HG03521 (cell line): ENCODE data around the gene RALGAPB.
"Not testable (repeated sequence)": the region's sequence is repeated elsewhere in the genome, so short reads cannot be mapped to it uniquely, and the experiment has no call there.

Experiments
- ATAC-seq: cut with Tn5 transposase; IDR thresholded peaks from one replicate; pipeline ENCODE4 v1.9.1; 2021; ENCODE audit warnings: mild to moderate bottlenecking, moderate library complexity; ENCODE audit not compliant: unreplicated experiment

Gene RALGAPB

GRCh38 chr20:38446441-38447209 lies 26.0 kb upstream of the RALGAPB start:
- peak; percentile 75 for ATAC-seq

DNA sequence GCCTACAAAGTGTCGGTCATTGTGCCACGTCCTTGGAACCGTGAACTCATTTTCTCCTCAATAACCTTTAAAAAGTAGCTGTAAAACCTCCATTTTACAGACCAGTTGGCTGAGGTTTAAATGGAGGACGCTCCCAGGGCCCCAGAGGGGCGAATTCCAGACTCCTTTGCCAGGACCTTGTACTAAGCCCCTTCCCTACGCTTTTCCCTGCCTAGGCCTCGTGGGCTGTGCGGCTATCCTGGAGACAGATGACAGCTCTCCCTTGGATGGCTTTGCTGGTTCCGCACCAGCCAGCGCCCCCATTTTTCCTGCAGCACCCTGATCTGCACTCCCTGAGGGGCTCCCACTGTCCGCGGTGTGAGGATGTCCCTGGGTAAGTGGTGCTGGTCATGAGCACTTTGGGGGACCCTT lies 25.4 kb upstream of the RALGAPB start:
- ATAC-seq = no peak

- no peak for ATAC-seq
Measured at GRCh38 chr20:38447931-38448675, 24.5 kb upstream of the RALGAPB start.

DNA sequence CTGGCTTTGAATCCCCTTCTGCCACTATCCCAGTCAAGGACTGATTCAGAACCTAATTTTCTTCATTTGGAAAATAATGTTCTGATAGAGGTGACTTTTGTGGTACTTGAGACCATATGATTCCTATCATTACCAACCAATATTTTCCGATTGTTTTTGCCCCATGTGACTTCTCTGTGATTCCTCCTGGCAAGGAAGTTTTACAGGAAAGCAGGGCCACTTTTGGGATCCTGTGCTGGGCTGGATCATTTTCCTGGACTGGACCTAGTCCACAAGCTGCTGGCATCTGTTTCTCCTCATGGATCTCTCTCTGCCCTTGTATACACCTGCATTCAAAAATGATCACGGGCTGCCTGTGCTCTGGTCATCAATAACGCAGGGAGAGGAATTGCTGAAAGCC lies 23.6 kb upstream of the RALGAPB start:
- ATAC-seq = no peak

DNA sequence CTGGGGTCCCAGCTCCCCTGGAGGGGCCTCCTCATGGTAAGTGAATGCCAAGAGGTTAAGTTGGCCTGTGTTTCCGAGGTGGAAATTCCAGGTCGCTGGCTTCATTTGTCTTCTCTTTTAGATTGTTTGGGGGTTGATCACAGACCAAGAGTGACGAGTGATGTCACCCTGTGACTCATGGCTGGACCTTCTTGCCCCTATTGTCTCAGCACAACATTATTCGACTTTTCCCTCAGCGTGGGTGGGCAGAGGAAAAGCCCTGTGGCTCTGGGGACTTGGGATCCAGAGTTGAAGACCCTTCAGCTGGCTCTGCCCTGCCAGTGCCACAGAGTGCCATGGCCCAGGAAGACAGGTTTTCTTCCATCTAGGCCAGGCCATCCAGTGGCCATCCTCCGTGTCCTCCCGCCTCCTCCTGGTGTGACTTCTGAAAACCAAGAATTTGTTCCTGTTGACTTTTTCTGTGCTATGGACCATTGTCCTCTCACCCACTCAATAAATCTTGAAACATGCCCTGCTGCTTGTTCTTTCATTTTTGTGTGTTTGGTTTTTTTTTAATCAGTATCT lies 22.1 kb upstream of the RALGAPB start:
- ATAC-seq = no peak

DNA sequence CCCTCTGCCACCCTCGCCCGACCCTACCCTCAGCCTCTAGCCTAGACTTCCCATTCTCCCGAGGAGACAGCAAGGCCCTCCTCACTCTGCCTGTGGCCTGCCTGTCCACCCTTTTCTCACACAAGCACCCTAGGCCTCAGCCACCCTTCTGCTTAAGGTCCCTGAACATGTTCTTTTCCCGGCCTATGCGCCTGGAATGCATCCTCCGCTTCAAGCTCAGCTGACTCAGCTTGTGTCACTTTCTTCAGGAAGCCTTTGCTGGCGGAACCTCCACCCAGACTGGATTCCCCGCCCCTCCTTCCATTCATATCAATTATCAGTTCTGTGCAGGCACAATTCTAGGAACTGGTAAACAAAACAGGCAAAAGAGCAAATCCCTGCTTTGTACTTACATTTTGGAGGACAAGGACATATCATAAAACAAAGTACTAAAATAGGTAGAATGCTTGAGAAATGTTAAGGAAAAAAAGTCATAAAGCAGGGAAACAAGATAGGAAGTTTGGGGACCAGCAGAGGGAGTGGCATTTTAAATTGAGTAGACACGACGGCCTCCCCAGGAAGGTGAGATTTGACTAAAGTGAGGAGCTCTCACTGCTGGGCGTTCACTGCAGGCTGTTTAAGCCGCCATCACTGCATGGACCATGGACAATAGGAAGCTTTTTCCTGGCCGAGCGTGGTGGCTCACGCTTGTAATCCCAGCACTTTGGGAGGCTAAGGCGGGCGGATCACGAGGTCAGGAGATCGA lies 19.6 kb upstream of the RALGAPB start:
- ATAC-seq = no peak

DNA sequence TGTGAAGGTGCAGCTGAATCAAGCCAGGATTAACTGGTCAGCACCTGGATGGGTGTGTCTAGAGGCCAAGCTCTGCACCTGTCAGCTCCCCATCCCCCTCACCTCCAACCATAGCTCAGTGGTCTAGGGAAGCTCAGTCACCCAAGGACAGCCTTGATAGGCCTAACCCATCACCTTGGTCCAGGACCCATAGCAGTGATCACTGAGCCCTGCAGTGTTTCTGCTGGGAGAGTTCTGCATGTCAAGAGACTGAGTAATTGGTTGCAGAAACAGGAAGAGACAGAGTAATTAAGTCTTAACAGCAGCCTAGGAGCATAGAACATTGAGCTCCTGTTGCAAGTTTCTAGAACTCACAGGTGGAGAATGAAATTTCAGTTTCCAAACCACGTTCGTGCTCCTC lies 18.7 kb upstream of the RALGAPB start:
- no peak for ATAC-seq

- no peak for ATAC-seq
Measured at GRCh38 chr20:38454556-38455473, 17.8 kb upstream of the RALGAPB start.

GRCh38 chr20:38458314-38458713 lies 14.3 kb upstream of the RALGAPB start:
- ATAC-seq = no peak

- ATAC-seq = no peak
Measured at GRCh38 chr20:38460040-38460623, 12.5 kb upstream of the RALGAPB start.

- ATAC-seq = not testable (repeated sequence)
Measured at GRCh38 chr20:38460631-38461030, 12.0 kb upstream of the RALGAPB start.

GRCh38 chr20:38461167-38461566 lies 11.5 kb upstream of the RALGAPB start:
- ATAC-seq = not testable (repeated sequence)

- ATAC-seq = not testable (repeated sequence)
Measured at GRCh38 chr20:38461569-38461968, 11.1 kb upstream of the RALGAPB start.

- ATAC-seq = no peak
Measured at GRCh38 chr20:38466171-38466570, 6.5 kb upstream of the RALGAPB start.

DNA sequence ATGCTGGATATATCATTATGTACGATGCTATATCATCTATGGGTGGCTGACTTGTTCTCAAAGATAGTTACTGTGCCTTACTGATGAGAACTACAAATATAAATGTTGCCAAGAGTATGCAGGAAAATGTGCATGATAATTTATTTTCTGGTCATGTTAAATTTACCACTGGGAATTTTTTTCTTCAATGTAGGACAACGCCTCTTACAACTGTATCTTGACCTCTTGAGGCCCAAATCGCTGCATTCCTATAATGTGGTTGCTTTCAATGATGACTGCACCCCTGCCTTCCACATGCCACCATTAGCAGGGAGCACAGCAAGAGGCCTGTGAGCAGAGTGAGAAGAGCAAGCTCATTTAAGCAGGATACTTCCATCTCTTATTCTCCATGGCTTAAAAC lies 5.7 kb upstream of the RALGAPB start:
- ATAC-seq = no peak

- ATAC-seq = no peak
Measured at GRCh38 chr20:38471245-38471644, 1.4 kb upstream of the RALGAPB start.

- no peak for ATAC-seq
Measured at GRCh38 chr20:38471987-38472512, 593 bp upstream of the RALGAPB start.

DNA sequence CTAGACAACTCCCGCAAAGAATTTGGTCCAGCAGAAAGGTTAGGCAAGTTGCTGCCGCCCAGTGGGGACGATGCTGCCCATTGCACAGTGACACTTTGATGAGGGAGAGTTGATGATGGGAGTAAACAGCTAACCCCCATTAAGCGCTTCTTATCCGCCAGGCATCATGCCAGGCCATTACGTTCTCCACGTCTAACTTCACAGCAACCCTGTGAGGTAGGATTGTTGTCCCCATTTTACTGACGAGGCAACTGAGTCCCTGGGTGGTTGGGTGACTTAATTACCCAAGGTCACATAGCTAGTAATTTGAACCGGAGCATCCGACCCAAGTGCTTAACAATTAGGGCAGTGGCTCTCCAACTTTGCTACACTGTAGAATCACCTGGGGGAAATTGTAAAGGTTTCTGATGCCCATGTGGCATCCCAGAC lies 738 bp downstream of the RALGAPB start:
- no peak for ATAC-seq

- no peak for ATAC-seq
Measured at GRCh38 chr20:38477747-38478146, 5.1 kb downstream of the RALGAPB start.

DNA sequence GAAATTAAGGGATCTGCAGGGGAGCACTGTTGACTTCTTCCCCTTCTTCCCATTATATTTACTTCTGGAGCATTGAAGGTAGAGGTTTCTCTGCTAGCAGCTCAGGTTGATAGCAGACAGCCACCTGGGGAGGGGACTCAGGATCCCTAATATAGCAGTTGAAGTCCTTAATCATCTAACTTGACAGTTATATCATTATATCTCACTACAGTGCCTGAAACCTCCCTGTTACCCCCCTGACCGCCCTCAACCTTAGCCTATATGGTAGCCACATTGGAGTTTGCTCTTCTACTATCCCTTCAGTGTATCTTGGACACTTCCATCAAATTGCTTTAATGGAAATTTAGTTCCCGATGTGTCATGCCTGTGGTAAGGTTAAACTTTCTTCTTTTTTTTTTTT lies 7.0 kb downstream of the RALGAPB start:
- no peak for ATAC-seq
